ENCODE measurements around the gene LDLRAD2. TPM values are rescaled to one million over a fixed set of nuclear protein-coding genes. Genes with fewer than 3 reads are reported as not detected.
A peak's percentile ranks its signal among the peaks of the same experiment; 100 is the strongest.

The LDLRAD2 gene
- total RNA-seq, 1 donor from 2014 or later = not detected

GRCh38 chr1:21866707-21867043 lies 54.6 kb downstream of the LDLRAD2 start:
- DNase-seq (ENCODE audit: low read depth) (no peak), FAIRE-seq (peak; percentile 94)
- no peak for TF ChIP-seq CTCF (IDR thresholded peaks at IDR 0.05; ENCODE audit: insufficient read depth, low read length, severe bottlenecking)
- H3K27me3 ChIP-seq (ENCODE audit: control insufficient read depth, insufficient read depth, low read length) = no peaks in the 10 kb centered on the region
- no peak overlapping the region for H3K4me3 ChIP-seq (ENCODE audit: low read depth, low read length)
- peaks cover 36% of the 10 kb centered on the region for H3K36me3 ChIP-seq (ENCODE audit: control insufficient read depth, insufficient read depth, low read length)

- H3K36me3 ChIP-seq (ENCODE audit: control insufficient read depth, insufficient read depth, low read length) = peaks cover 40% of the 10 kb centered on the region
- TF ChIP-seq CTCF (IDR thresholded peaks at IDR 0.05; ENCODE audit: insufficient read depth, low read length, severe bottlenecking) = no peak
- H3K27me3 ChIP-seq (ENCODE audit: control insufficient read depth, insufficient read depth, low read length) = no peaks in the 10 kb centered on the region
- DNase-seq (ENCODE audit: low read depth) = no peak
- FAIRE-seq = no peak
- H3K4me3 ChIP-seq (ENCODE audit: low read depth, low read length) = no peak overlapping the region
These were observed 55.5 kb downstream of the LDLRAD2 start for GRCh38 chr1:21867451-21867996.

- FAIRE-seq = no peak
- Histone ChIP-seq H3K27me3 (ENCODE audit: control insufficient read depth, insufficient read depth, low read length) (no peaks in the 10 kb centered on the region), H3K4me3 (ENCODE audit: low read depth, low read length) (no peak overlapping the region), H3K36me3 (ENCODE audit: control insufficient read depth, insufficient read depth, low read length) (peaks cover 44% of the 10 kb centered on the region)
- no peak for TF ChIP-seq CTCF (IDR thresholded peaks at IDR 0.05; ENCODE audit: insufficient read depth, low read length, severe bottlenecking)
- no peak for DNase-seq (ENCODE audit: low read depth)
These were observed 56.4 kb downstream of the LDLRAD2 start for GRCh38 chr1:21868482-21868881.

- peaks cover 47% of the 10 kb centered on the region for H3K36me3 ChIP-seq (ENCODE audit: control insufficient read depth, insufficient read depth, low read length)
These were observed 56.9 kb downstream of the LDLRAD2 start for GRCh38 chr1:21868941-21869454.

GRCh38 chr1:21869620-21870121 lies 57.6 kb downstream of the LDLRAD2 start:
- Histone ChIP-seq H3K36me3 (ENCODE audit: control insufficient read depth, insufficient read depth, low read length) (peaks cover 49% of the 10 kb centered on the region), H3K4me3 (ENCODE audit: low read depth, low read length) (no peak overlapping the region), H3K27me3 (ENCODE audit: control insufficient read depth, insufficient read depth, low read length) (no peaks in the 10 kb centered on the region)
- FAIRE-seq (no peak), DNase-seq (ENCODE audit: low read depth) (peak; percentile 89)
- TF ChIP-seq CTCF (IDR thresholded peaks at IDR 0.05; ENCODE audit: insufficient read depth, low read length, severe bottlenecking) = no peak

More at GRCh38 chr1:21868941-21869454, 56.9 kb downstream of the LDLRAD2 start:
- Histone ChIP-seq H3K27me3 (ENCODE audit: control insufficient read depth, insufficient read depth, low read length) (no peaks in the 10 kb centered on the region), H3K4me3 (ENCODE audit: low read depth, low read length) (no peak overlapping the region)
- FAIRE-seq (no peak), DNase-seq (ENCODE audit: low read depth) (no peak)
- TF ChIP-seq CTCF (IDR thresholded peaks at IDR 0.05; ENCODE audit: insufficient read depth, low read length, severe bottlenecking) = no peak

- FAIRE-seq (no peak), DNase-seq (ENCODE audit: low read depth) (no peak)
- TF ChIP-seq CTCF (IDR thresholded peaks at IDR 0.05; ENCODE audit: insufficient read depth, low read length, severe bottlenecking) = no peak
- Histone ChIP-seq H3K27me3 (ENCODE audit: control insufficient read depth, insufficient read depth, low read length) (no peaks in the 10 kb centered on the region), H3K36me3 (ENCODE audit: control insufficient read depth, insufficient read depth, low read length) (peaks cover 51% of the 10 kb centered on the region), H3K4me3 (ENCODE audit: low read depth, low read length) (no peak overlapping the region)
These were observed 58.5 kb downstream of the LDLRAD2 start for GRCh38 chr1:21870611-21871010.
